K562 (cell line): ENCODE results near the gene ADRA2B. TPM values are rescaled to one million over a fixed set of nuclear protein-coding genes. Genes with fewer than 3 reads are reported as not detected.

Experiments
- ATAC-seq: fragments of 200-7000 bp; cut with Tn5 transposase; 3 replicates; pipeline ENCODE4 v1.9.1; 2020; ENCODE audit warnings: moderate library complexity
- BruUV-seq: library from RNA; stranded (reverse); fragments of 400-500 nt; replicated peaks from 2 replicates; lab custom pipeline; 2021; lab: Mats Ljungman, UMichigan
- CTCF ChIA-PET: fragments of 300-600 bp; formaldehyde crosslinking; extraction: SDS; loops from one replicate; lab custom pipeline; 2021; ENCODE audit warnings: low intra/inter-chr PET ratio; lab: Yijun Ruan, JAX
- POLR2A ChIA-PET: fragments of 300-600, 350-650 bp; sonication (Branson Sonifier 250); formaldehyde crosslinking; extraction: SDS; loops from one replicate; lab custom pipeline; 2021; ENCODE audit warnings: antibody characterized with exemption, inconsistent platforms; lab: Yijun Ruan, JAX
- DNase-seq, 4 experiments: peaks; one replicate each; pipeline versions ENCODE4 v3.0.0 to v3.0.0-alpha.2; 2011 to 2018; ENCODE audit warnings: low spot score in 3 of 4, mixed read lengths in 3 of 4; ENCODE audit errors: extremely low read depth in 1 of 4
- FAIRE-seq: peaks from 2 replicates; lab custom pipeline; 2011; peaks lifted over from hg19 to GRCh38; lab: Jason Lieb, UNC
- H2AFZ ChIP-seq: 2 replicates; pipeline ENCODE4 v1.6.0; 2011; ENCODE audit warnings: low read depth, low read length, control low read depth, inconsistent platforms
- H3K27ac ChIP-seq: fragments of 200-600 bp; 3 replicates; pipeline ENCODE4 v1.8.0; 2011; ENCODE audit warnings: low read depth, mild to moderate bottlenecking, control low read depth, inconsistent platforms, low read length, moderate library complexity, mixed read lengths; ENCODE audit errors: extremely low read depth
- H3K27me3 ChIP-seq, 2 experiments: fragments of 300-600 bp in 1 of 2; 2 replicates in 1 of 2; 3 replicates in 1 of 2; pipeline versions ENCODE4 v1.6.0 to v1.8.0; 2011; ENCODE audit warnings: inconsistent platforms in 2 of 2, low read length in 2 of 2, mild to moderate bottlenecking in 1 of 2, mixed read lengths in 1 of 2, moderate library complexity in 1 of 2; ENCODE audit not compliant: control insufficient read depth in 2 of 2, insufficient read depth in 2 of 2
- H3K36me3 ChIP-seq: fragments of 300-600 bp; 3 replicates; pipeline ENCODE4 v1.8.0; 2011; ENCODE audit warnings: mild to moderate bottlenecking, low read length, inconsistent platforms; ENCODE audit not compliant: control insufficient read depth, insufficient read depth
- H3K4me1 ChIP-seq, 2 experiments: fragments of 200-600 bp in 1 of 2; replicated peaks in 1 of 2; 2 replicates in 1 of 2; 3 replicates in 1 of 2; pipeline versions ENCODE4 v1.5.1 to v1.8.0; 2011; ENCODE audit warnings: inconsistent platforms in 2 of 2, low read length in 2 of 2, mild to moderate bottlenecking in 1 of 2, mixed read lengths in 1 of 2, moderate library complexity in 1 of 2; ENCODE audit not compliant: control insufficient read depth in 2 of 2, insufficient read depth in 2 of 2
- H3K4me2 ChIP-seq: 2 replicates; pipeline ENCODE4 v1.6.1; 2011; ENCODE audit warnings: low read length, control low read depth, inconsistent platforms, mixed read lengths; ENCODE audit not compliant: insufficient read depth
- H3K4me3 ChIP-seq: fragments of 200-600 bp; sonication (generic), shearing (Covaris generic); 2 replicates; pipeline ENCODE4 v1.5.1; 2016; ENCODE audit warnings: control low read depth, inconsistent platforms
- H3K79me2 ChIP-seq: fragments of 200-600 bp; 3 replicates; pipeline ENCODE4 v1.8.0; 2011; ENCODE audit warnings: low read length, inconsistent platforms; ENCODE audit not compliant: control insufficient read depth, insufficient read depth
- H3K9ac ChIP-seq, 2 experiments: 2 replicates each; pipeline versions ENCODE4 v1.6.0 to v1.6.1; 2011; ENCODE audit warnings: low read depth in 2 of 2, low read length in 2 of 2, control low read depth in 1 of 2, inconsistent platforms in 1 of 2, mild to moderate bottlenecking in 1 of 2, mixed read lengths in 1 of 2; ENCODE audit not compliant: insufficient read depth in 1 of 2
- H3K9me1 ChIP-seq: one replicate; pipeline ENCODE4 v1.6.0; 2011; ENCODE audit warnings: inconsistent platforms, mild to moderate bottlenecking, low read length, moderate library complexity; ENCODE audit not compliant: control insufficient read depth, insufficient read depth
- H3K9me3 ChIP-seq: replicated peaks from 2 replicates; pipeline ENCODE4 v1.5.1; 2011; ENCODE audit warnings: low read depth, low read length, inconsistent platforms; ENCODE audit not compliant: control insufficient read depth, insufficient read depth
- H4K20me1 ChIP-seq: replicated peaks from 2 replicates; pipeline ENCODE4 v1.6.1; 2011; ENCODE audit warnings: low read length, inconsistent platforms, mixed read lengths; ENCODE audit not compliant: control insufficient read depth, insufficient read depth
- BRD4 ChIP-seq: fragments of 200-600 bp; sonication (generic); IDR thresholded peaks from 2 replicates; pipeline ENCODE4 v1.6.1; 2017; ENCODE audit warnings: inconsistent platforms
- ELF1 ChIP-seq: fragments of 200-800 bp; sonication (Bioruptor generic); IDR thresholded peaks from 2 replicates; pipeline ENCODE4 v1.6.1; 2016; ENCODE audit warnings: missing genetic modification characterization, missing compliant biosample characterization
- ERF ChIP-seq: fragments of 450-650 bp; formaldehyde crosslinking; IDR thresholded peaks from 2 replicates; pipeline ENCODE4 v1.4.0; 2020; ENCODE audit warnings: mild to moderate bottlenecking, mixed read lengths
- POLR3A ChIP-seq: IDR thresholded peaks from 2 replicates; pipeline ENCODE4 v1.6.1; 2011; ENCODE audit warnings: borderline replicate concordance, mild to moderate bottlenecking, moderate library complexity; ENCODE audit not compliant: insufficient read length, insufficient read depth; ENCODE audit errors: extremely low read depth
- SNIP1 ChIP-seq: fragments of 450-650 bp; IDR thresholded peaks from 2 replicates; pipeline ENCODE4 v1.7.1; 2017; ENCODE audit warnings: low read depth, mild to moderate bottlenecking
- ZNF384 ChIP-seq: IDR thresholded peaks from 2 replicates; pipeline ENCODE4 v1.6.1; 2012; ENCODE audit warnings: low read depth, low read length, improper control_type of control experiment
- ZNF79 ChIP-seq: fragments of 250-450 bp; sonication (Bioruptor Pico); IDR thresholded peaks from 2 replicates; pipeline ENCODE4 v1.4.0; 2020; ENCODE audit warnings: low read depth, mild to moderate bottlenecking, moderate library complexity
- WGBS: fragments of 100-300 bp; shearing (Covaris generic); methylation state at CpG from one replicate; pipeline ENCODE4 v1.1.6; 2016; ENCODE audit warnings: low coverage, mixed read lengths; ENCODE audit not compliant: insufficient coverage; ENCODE audit errors: missing lambda C conversion rate; 5-methylcytosine and 5-hydroxymethylcytosine counted together
- in situ Hi-C: fragments of 300-500 bp; cut with MboI; formaldehyde crosslinking; loops from 4 replicates; pipeline ENCODE4 v1.15.0; 2018; ENCODE audit warnings: inconsistent platforms, mixed read lengths
- intact Hi-C: fragments of 100-400 bp; cut with micrococcal nuclease; formaldehyde crosslinking; loops from 2 replicates; pipeline ENCODE4 v1.14.2; 2022
- polyA plus RNA-seq, 8 experiments: library from polyadenylated mRNA; depleted of rRNA in 4 of 8; stranded (reverse) in 5 of 8; unstranded in 3 of 8; fragments of >200 nt; fragmentation: Nextera tagmentation in 2 of 8; fragmentation: Illumina TruSeq in 1 of 8; extraction: Ambion mirVana in 2 of 8; extraction: Trizol in 1 of 8; gene quantifications; 2 replicates each; pipeline versions ENCODE4 v1.2.1 to v1.2.3, GENCODE V29; 2011 to 2014; ENCODE audit warnings: inconsistent platforms in 1 of 8, missing spikeins in 1 of 8
- total RNA-seq, 7 experiments: library from RNA; depleted of rRNA in 6 of 7; stranded (reverse); fragments of >200 nt in 6 of 7; fragmentation: Illumina TruSeq in 2 of 7; extraction: Trizol in 2 of 7; gene quantifications; 2 replicates each; pipeline versions ENCODE4 v1.2.1 to v1.2.3, GENCODE V29; 2011 to 2021; ENCODE audit warnings: low replicate concordance in 1 of 7
- TF ChIP-seq, protein P1 (sequence below): IDR thresholded peaks from 3 replicates; pipeline ENCODE4 v1.6.1; 2011; ENCODE audit warnings: borderline replicate concordance, mild to moderate bottlenecking, moderate library complexity; ENCODE audit not compliant: insufficient read length; ENCODE audit errors: extremely low read depth
- TF ChIP-seq, protein P2 (sequence below): fragments of 450-650 bp; IDR thresholded peaks from 2 replicates; pipeline ENCODE4 v1.7.1; 2018; ENCODE audit warnings: mild to moderate bottlenecking, low read depth; ENCODE audit not compliant: partially characterized antibody
- TF ChIP-seq, protein P3 (sequence below): fragments of 250-450 bp; sonication (Bioruptor Pico); IDR thresholded peaks from 2 replicates; pipeline ENCODE4 v1.8.0; 2022; ENCODE audit warnings: moderate library complexity, mild to moderate bottlenecking, inconsistent platforms
- TF ChIP-seq, protein P4 (sequence below), 2 experiments: IDR thresholded peaks in 1 of 2; conservative IDR thresholded peaks in 1 of 2; 2 replicates each; pipeline ENCODE4 v1.6.1; 2016; ENCODE audit warnings: low read depth in 2 of 2, mild to moderate bottlenecking in 1 of 2, missing compliant biosample characterization in 1 of 2, missing genetic modification characterization in 1 of 2, moderate library complexity in 1 of 2

Gene ADRA2B
- total and polyA plus RNA-seq, 9 of the 15 experiments (the other 6 are each of a cell fraction or from before 2014, with no cell fraction given), result not detected

DNA sequence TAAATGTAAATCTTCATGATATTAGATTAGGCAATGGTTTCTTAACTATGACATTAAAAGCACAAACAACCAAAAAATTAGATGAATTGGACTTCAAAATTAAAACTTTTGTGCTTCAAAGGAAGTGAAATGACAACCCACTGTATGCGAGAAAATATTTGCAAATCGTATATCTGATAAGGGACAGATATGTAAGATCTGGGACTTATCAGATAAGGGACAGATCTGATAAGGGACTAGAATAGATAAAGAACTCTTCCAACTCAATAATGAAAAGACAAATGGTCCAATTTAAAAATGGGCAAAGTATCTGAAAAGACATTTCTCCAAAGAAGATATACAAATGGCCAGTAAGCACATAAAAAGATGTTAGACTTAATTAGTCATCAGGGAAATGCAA, 29.2 kb downstream of the ADRA2B start:
- no peak overlapping the region for H3K9ac ChIP-seq
- FAIRE-seq (no peak), ATAC-seq (no peak), DNase-seq (no peak)
- no peaks in the 10 kb centered on the region for H3K9me3 ChIP-seq
- in situ Hi-C loops (loop anchor here (25.0 kb wide), 1 partner anchor 300 kb away; no protein-coding TSS in a partner anchor), intact Hi-C loops (no loop called here)
- no peak overlapping the region for H3K4me2 ChIP-seq
- H3K4me3 ChIP-seq, result no peak overlapping the region
- H3K79me2 ChIP-seq, result no peaks in the 10 kb centered on the region
- no peak overlapping the region for H3K27ac ChIP-seq
- CTCF ChIA-PET, result no interaction called here
- peaks cover 8 to 49% of the 10 kb centered on the region in 2 experiments; a peak in 4 of 5 replicates for H3K27me3 ChIP-seq
- BruUV-seq, result no TSS peak
- no peak overlapping the region for H2AFZ ChIP-seq
- H3K4me1 ChIP-seq, result peaks cover 5 to 25% of the 10 kb centered on the region in 2 experiments; a peak in 4 of 5 replicates
- POLR2A ChIA-PET, result no interaction called here
- 0% methylated on average over 2 of the region's 2 CpGs for WGBS
- no peaks in the 10 kb centered on the region for H3K9me1 ChIP-seq
- H3K36me3 ChIP-seq, result no peaks in the 10 kb centered on the region
- H4K20me1 ChIP-seq, result no peaks in the 10 kb centered on the region; the same call in 1 of the 2 replicates
- TF ChIP-seq ZNF384, result no peak
- TF ChIP-seq BRD4, result no peak
- TF ChIP-seq, protein P1, sequence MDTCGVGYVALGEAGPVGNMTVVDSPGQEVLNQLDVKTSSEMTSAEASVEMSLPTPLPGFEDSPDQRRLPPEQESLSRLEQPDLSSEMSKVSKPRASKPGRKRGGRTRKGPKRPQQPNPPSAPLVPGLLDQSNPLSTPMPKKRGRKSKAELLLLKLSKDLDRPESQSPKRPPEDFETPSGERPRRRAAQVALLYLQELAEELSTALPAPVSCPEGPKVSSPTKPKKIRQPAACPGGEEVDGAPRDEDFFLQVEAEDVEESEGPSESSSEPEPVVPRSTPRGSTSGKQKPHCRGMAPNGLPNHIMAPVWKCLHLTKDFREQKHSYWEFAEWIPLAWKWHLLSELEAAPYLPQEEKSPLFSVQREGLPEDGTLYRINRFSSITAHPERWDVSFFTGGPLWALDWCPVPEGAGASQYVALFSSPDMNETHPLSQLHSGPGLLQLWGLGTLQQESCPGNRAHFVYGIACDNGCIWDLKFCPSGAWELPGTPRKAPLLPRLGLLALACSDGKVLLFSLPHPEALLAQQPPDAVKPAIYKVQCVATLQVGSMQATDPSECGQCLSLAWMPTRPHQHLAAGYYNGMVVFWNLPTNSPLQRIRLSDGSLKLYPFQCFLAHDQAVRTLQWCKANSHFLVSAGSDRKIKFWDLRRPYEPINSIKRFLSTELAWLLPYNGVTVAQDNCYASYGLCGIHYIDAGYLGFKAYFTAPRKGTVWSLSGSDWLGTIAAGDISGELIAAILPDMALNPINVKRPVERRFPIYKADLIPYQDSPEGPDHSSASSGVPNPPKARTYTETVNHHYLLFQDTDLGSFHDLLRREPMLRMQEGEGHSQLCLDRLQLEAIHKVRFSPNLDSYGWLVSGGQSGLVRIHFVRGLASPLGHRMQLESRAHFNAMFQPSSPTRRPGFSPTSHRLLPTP, result no peak
- TF ChIP-seq, protein P2, sequence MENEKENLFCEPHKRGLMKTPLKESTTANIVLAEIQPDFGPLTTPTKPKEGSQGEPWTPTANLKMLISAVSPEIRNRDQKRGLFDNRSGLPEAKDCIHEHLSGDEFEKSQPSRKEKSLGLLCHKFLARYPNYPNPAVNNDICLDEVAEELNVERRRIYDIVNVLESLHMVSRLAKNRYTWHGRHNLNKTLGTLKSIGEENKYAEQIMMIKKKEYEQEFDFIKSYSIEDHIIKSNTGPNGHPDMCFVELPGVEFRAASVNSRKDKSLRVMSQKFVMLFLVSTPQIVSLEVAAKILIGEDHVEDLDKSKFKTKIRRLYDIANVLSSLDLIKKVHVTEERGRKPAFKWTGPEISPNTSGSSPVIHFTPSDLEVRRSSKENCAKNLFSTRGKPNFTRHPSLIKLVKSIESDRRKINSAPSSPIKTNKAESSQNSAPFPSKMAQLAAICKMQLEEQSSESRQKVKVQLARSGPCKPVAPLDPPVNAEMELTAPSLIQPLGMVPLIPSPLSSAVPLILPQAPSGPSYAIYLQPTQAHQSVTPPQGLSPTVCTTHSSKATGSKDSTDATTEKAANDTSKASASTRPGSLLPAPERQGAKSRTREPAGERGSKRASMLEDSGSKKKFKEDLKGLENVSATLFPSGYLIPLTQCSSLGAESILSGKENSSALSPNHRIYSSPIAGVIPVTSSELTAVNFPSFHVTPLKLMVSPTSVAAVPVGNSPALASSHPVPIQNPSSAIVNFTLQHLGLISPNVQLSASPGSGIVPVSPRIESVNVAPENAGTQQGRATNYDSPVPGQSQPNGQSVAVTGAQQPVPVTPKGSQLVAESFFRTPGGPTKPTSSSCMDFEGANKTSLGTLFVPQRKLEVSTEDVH, result no peak
- TF ChIP-seq ELF1 (tag), result no peak
- TF ChIP-seq ZNF79, result no peak
- TF ChIP-seq, protein P3, sequence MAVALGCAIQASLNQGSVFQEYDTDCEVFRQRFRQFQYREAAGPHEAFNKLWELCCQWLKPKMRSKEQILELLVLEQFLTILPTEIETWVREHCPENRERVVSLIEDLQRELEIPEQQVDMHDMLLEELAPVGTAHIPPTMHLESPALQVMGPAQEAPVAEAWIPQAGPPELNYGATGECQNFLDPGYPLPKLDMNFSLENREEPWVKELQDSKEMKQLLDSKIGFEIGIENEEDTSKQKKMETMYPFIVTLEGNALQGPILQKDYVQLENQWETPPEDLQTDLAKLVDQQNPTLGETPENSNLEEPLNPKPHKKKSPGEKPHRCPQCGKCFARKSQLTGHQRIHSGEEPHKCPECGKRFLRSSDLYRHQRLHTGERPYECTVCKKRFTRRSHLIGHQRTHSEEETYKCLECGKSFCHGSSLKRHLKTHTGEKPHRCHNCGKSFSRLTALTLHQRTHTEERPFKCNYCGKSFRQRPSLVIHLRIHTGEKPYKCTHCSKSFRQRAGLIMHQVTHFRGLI (CRISPR knock-in tag), result no peak
- no peak for TF ChIP-seq ERF (CRISPR knock-in tag)
- TF ChIP-seq, protein P4, sequence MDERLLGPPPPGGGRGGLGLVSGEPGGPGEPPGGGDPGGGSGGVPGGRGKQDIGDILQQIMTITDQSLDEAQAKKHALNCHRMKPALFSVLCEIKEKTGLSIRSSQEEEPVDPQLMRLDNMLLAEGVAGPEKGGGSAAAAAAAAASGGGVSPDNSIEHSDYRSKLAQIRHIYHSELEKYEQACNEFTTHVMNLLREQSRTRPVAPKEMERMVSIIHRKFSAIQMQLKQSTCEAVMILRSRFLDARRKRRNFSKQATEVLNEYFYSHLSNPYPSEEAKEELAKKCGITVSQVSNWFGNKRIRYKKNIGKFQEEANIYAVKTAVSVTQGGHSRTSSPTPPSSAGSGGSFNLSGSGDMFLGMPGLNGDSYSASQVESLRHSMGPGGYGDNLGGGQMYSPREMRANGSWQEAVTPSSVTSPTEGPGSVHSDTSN (CRISPR knock-in tag; IDR thresholded peaks at IDR 0.05; ENCODE audit: low read depth), result no peak
- TF ChIP-seq, protein P4 (tag; conservative IDR thresholded peaks at IDR 0.05; ENCODE audit: low read depth), result no peak
- TF ChIP-seq SNIP1, result no peak
- no peak for TF ChIP-seq POLR3A
